K562 (cell line): Measurements from ENCODE around the gene EFHC1. TPM values are rescaled to one million over a fixed set of nuclear protein-coding genes. Genes with fewer than 3 reads are reported as not detected.
A peak's percentile ranks its signal among the peaks of the same experiment; 100 is the strongest.

Source experiments
- ARID1B ChIP-seq: fragments of 450-650 bp; IDR thresholded peaks from 2 replicates; pipeline ENCODE4 v1.6.1; 2016; ENCODE audit warnings: antibody characterized with exemption, mild to moderate bottlenecking, inconsistent platforms
- ASH1L ChIP-seq: fragments of 450-650 bp; IDR thresholded peaks from 2 replicates; pipeline ENCODE4 v1.6.1; 2018; ENCODE audit warnings: borderline replicate concordance, mild to moderate bottlenecking, low read depth; ENCODE audit not compliant: partially characterized antibody
- ATF7 ChIP-seq: fragments of 450-650 bp; IDR thresholded peaks from 2 replicates; pipeline ENCODE4 v1.7.1; 2014; ENCODE audit warnings: mild to moderate bottlenecking, moderate library complexity
- EP400 ChIP-seq: fragments of 450-650 bp; IDR thresholded peaks from 2 replicates; pipeline ENCODE4 v1.6.1; 2017; ENCODE audit warnings: antibody characterized with exemption, mild to moderate bottlenecking, moderate library complexity
- HDAC2 ChIP-seq: fragments of 450-650 bp; IDR thresholded peaks from 2 replicates; pipeline ENCODE4 v1.6.1; 2016; ENCODE audit warnings: mild to moderate bottlenecking
- MAFK ChIP-seq: IDR thresholded peaks from 2 replicates; pipeline ENCODE4 v1.6.1; 2011; ENCODE audit warnings: low read length, improper control_type of control experiment
- MCM3 ChIP-seq: fragments of 450-650 bp; IDR thresholded peaks from 2 replicates; pipeline ENCODE4 v1.6.1; 2016
- MCM7 ChIP-seq, 2 experiments: fragments of 450-650 bp; IDR thresholded peaks; 2 replicates each; pipeline ENCODE4 v1.6.1; 2016 to 2018
- MITF ChIP-seq: IDR thresholded peaks from 2 replicates; pipeline ENCODE4 v1.6.1; 2014; ENCODE audit warnings: antibody characterized with exemption
- NBN ChIP-seq: fragments of 450-650 bp; IDR thresholded peaks from 2 replicates; pipeline ENCODE4 v1.6.1; 2016; ENCODE audit warnings: low read depth, mild to moderate bottlenecking
- PHTF2 ChIP-seq: fragments of 250-450 bp; sonication (Bioruptor Pico); IDR thresholded peaks from 2 replicates; pipeline ENCODE4 v1.5.0; 2021; ENCODE audit warnings: mild to moderate bottlenecking
- POLR2H ChIP-seq: IDR thresholded peaks from 2 replicates; pipeline ENCODE4 v1.6.1; 2016; ENCODE audit warnings: missing genetic modification characterization, low read depth, mild to moderate bottlenecking, control low read depth, missing compliant biosample characterization, moderate library complexity
- RBM17 ChIP-seq: fragments of 200-400 bp; formaldehyde crosslinking; IDR thresholded peaks from 2 replicates; pipeline ENCODE4 v1.6.1; 2017; ENCODE audit warnings: low read depth, mild to moderate bottlenecking, low read length, borderline replicate concordance
- SIRT6 ChIP-seq: IDR thresholded peaks from one replicate; pipeline ENCODE4 v1.6.1; 2012; ENCODE audit warnings: low read depth, mild to moderate bottlenecking, control low read depth, inconsistent platforms, low read length, moderate library complexity
- SIX5 ChIP-seq, 2 experiments: IDR thresholded peaks; 2 replicates each; pipeline ENCODE4 v1.6.1; 2011; ENCODE audit warnings: low read length in 2 of 2, borderline replicate concordance in 1 of 2, low read depth in 1 of 2, mild to moderate bottlenecking in 1 of 2, moderate library complexity in 1 of 2; ENCODE audit not compliant: insufficient read depth in 1 of 2
- TRIM25 ChIP-seq: fragments of 450-650 bp; IDR thresholded peaks from 2 replicates; pipeline ENCODE4 v1.7.0; 2016; ENCODE audit warnings: borderline replicate concordance
- WHSC1 ChIP-seq: IDR thresholded peaks from one replicate; pipeline ENCODE4 v1.6.1; 2012; ENCODE audit warnings: low read length, control low read depth, inconsistent platforms
- YBX1 ChIP-seq: fragments of 450-650 bp; IDR thresholded peaks from 2 replicates; pipeline ENCODE4 v1.7.1; 2016; ENCODE audit warnings: mild to moderate bottlenecking
- ZNF12 ChIP-seq: sonication (generic); formaldehyde crosslinking; IDR thresholded peaks from 2 replicates; pipeline ENCODE4 v1.4.0; 2020; ENCODE audit warnings: mild to moderate bottlenecking, missing genetic modification reagents
- ZNF384 ChIP-seq: IDR thresholded peaks from 2 replicates; pipeline ENCODE4 v1.6.1; 2012; ENCODE audit warnings: low read depth, low read length, improper control_type of control experiment
- ZNF445 ChIP-seq: fragments of 250-450 bp; sonication (Bioruptor Pico); IDR thresholded peaks from 2 replicates; pipeline ENCODE4 v1.4.0; 2020; ENCODE audit warnings: low read depth, mild to moderate bottlenecking, moderate library complexity
- ZNF512 ChIP-seq: IDR thresholded peaks from 2 replicates; pipeline ENCODE4 v1.6.1; 2016; ENCODE audit warnings: missing genetic modification characterization, missing compliant biosample characterization
- ZNF668 ChIP-seq: fragments of 250-450 bp; sonication (Bioruptor Pico); IDR thresholded peaks from 2 replicates; pipeline ENCODE4 v1.8.0; 2022; ENCODE audit warnings: mild to moderate bottlenecking, inconsistent platforms
- polyA plus RNA-seq, 8 experiments: library from polyadenylated mRNA; depleted of rRNA in 4 of 8; stranded (reverse) in 5 of 8; unstranded in 3 of 8; fragments of >200 nt; fragmentation: Nextera tagmentation in 2 of 8; fragmentation: Illumina TruSeq in 1 of 8; extraction: Ambion mirVana in 2 of 8; extraction: Trizol in 1 of 8; gene quantifications; 2 replicates each; pipeline versions ENCODE4 v1.2.1 to v1.2.3, GENCODE V29; 2011 to 2014; ENCODE audit warnings: inconsistent platforms in 1 of 8, missing spikeins in 1 of 8
- total RNA-seq, 7 experiments: library from RNA; depleted of rRNA in 6 of 7; stranded (reverse); fragments of >200 nt in 6 of 7; fragmentation: Illumina TruSeq in 2 of 7; extraction: Trizol in 2 of 7; gene quantifications; 2 replicates each; pipeline versions ENCODE4 v1.2.1 to v1.2.3, GENCODE V29; 2011 to 2021; ENCODE audit warnings: low replicate concordance in 1 of 7
- TF ChIP-seq, protein P1 (sequence below): fragments of 450-650 bp; conservative IDR thresholded peaks from 2 replicates; pipeline ENCODE4 v1.6.1; 2016; ENCODE audit warnings: missing genetic modification characterization, low read depth, mild to moderate bottlenecking, control low read depth, missing compliant biosample characterization

EFHC1 gene
- total and polyA plus RNA-seq, 9 of the 15 experiments (the other 6 are each of a cell fraction or from before 2014, with no cell fraction given) = 9.5 to 31.0 (median 14.9) TPM

- no peak for TF ChIP-seq MITF
- TF ChIP-seq WHSC1 = no peak
- peak in 1 of 2 experiments; percentile 71; a peak in 1 of 4 replicates for TF ChIP-seq MCM7 (IDR thresholded peaks at IDR 0.05)
- TF ChIP-seq TRIM25 = no peak
- no peak for TF ChIP-seq RBM17
- peak; percentile 95 for TF ChIP-seq ATF7
- no peak for TF ChIP-seq ZNF445 (CRISPR knock-in tag)
- TF ChIP-seq SIRT6 = no peak
- TF ChIP-seq, protein P1, sequence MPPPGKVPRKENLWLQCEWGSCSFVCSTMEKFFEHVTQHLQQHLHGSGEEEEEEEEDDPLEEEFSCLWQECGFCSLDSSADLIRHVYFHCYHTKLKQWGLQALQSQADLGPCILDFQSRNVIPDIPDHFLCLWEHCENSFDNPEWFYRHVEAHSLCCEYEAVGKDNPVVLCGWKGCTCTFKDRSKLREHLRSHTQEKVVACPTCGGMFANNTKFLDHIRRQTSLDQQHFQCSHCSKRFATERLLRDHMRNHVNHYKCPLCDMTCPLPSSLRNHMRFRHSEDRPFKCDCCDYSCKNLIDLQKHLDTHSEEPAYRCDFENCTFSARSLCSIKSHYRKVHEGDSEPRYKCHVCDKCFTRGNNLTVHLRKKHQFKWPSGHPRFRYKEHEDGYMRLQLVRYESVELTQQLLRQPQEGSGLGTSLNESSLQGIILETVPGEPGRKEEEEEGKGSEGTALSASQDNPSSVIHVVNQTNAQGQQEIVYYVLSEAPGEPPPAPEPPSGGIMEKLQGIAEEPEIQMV (tag) = 0 out of 2 replicates have a peak, but pooled peaks have one; percentile 7
- TF ChIP-seq MAFK = no peak
- no peak for TF ChIP-seq ZNF668 (CRISPR knock-in tag)
- TF ChIP-seq YBX1 = no peak
- no peak for TF ChIP-seq ZNF512 (tag)
- 0 out of 2 replicates have a peak, but pooled peaks have one; percentile 22 for TF ChIP-seq EP400
- TF ChIP-seq MCM3 = no peak
- peak; percentile 83 for TF ChIP-seq ARID1B
- no peak for TF ChIP-seq ZNF12 (CRISPR knock-in tag)
- 0 out of 2 replicates have a peak, but pooled peaks have one; percentile 63 for TF ChIP-seq NBN
- peak; percentile 59; the same call in 1 of the 2 replicates for TF ChIP-seq HDAC2
- no peak for TF ChIP-seq ZNF384
- no peak for TF ChIP-seq PHTF2 (CRISPR knock-in tag)
- TF ChIP-seq SIX5 (IDR thresholded peaks at IDR 0.05; ENCODE audit: borderline replicate concordance in 1 of 2, insufficient read depth in 1 of 2, low read depth in 1 of 2, low read length in 2 of 2) = no peak
- TF ChIP-seq POLR2H (tag) = peak; percentile 52; the same call in 1 of the 2 replicates
- TF ChIP-seq ASH1L = no peak
Observed at GRCh38 chr6:52482903-52483670, 62.9 kb downstream of the EFHC1 start (continued).
